WERI-Rb-1 (cell line): ENCODE measurements around the gene RASL12.
"Not testable (repeated sequence)": the region's sequence is repeated elsewhere in the genome, so short reads cannot be mapped to it uniquely, and the experiment has no call there.

Experiments
- DNase-seq: peaks from one replicate; pipeline ENCODE4 v3.0.0-alpha.2; 2020
- H3K27ac ChIP-seq: fragments of 250-450 bp; sonication (Bioruptor Pico); 2 replicates; pipeline ENCODE4 v1.5.1; 2020; ENCODE audit warnings: mild to moderate bottlenecking, moderate library complexity
- H3K27me3 ChIP-seq: fragments of 250-450 bp; sonication (Bioruptor Pico); 2 replicates; pipeline ENCODE4 v1.5.1; 2021; ENCODE audit warnings: mild to moderate bottlenecking, low read depth, moderate library complexity; ENCODE audit not compliant: insufficient read depth, severe bottlenecking
- H3K36me3 ChIP-seq: fragments of 250-450 bp; sonication (Bioruptor Pico); 2 replicates; pipeline ENCODE4 v1.5.1; 2020; ENCODE audit warnings: mild to moderate bottlenecking, moderate library complexity
- H3K4me3 ChIP-seq: 2 replicates; pipeline ENCODE4 v1.5.1; 2011; ENCODE audit warnings: low read depth, mild to moderate bottlenecking, control low read depth, low read length
- H3K9me3 ChIP-seq: fragments of 250-450 bp; sonication (Bioruptor Pico); 2 replicates; pipeline ENCODE4 v1.5.1; 2021; ENCODE audit warnings: mild to moderate bottlenecking, moderate library complexity; ENCODE audit not compliant: severe bottlenecking
- CTCF ChIP-seq: IDR thresholded peaks from 2 replicates; pipeline ENCODE4 v1.5.1; 2011; ENCODE audit warnings: low read depth, mild to moderate bottlenecking, control low read depth, inconsistent platforms, low read length

The RASL12 gene

DNA sequence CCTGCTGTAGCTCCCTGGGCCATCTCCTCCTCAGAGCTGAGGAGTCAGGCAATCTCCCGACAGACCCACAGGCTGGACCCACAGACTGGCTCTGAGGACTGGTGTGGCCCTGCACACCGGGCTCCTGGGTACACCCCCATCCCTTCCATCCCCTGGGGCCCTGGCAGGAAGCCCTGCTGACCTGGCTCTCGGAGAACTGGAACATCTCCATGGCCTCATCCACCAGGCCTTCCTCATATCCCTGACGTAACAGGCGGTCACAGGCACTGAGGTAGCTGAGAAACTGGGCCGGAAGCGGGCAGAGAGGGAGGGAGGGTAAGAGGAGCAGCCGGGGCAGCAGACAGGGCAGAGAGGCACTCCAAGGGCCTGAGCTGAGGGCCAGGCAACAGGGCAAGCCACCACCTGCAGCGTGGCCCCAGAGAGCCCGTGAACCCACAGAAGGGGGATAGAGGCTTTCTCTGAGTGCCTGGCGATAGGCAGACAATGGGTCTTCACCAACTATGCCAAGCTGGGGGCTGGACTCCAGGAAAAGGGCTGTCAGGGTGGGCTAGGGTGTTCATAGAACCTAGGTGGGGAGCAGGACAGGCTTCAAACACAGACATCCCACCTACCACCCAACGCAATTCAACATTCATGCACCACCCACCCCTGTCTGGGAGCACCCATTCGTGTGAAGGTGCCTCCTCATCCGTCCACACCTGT lies 26.7 kb upstream of the RASL12 start:
- H3K27me3 ChIP-seq, result no peaks in the 10 kb centered on the region
- H3K9me3 ChIP-seq, result no peaks in the 10 kb centered on the region
- no peak overlapping the region for H3K27ac ChIP-seq
- no peak overlapping the region for H3K4me3 ChIP-seq
- no peak for DNase-seq
- H3K36me3 ChIP-seq, result peaks cover 4% of the 10 kb centered on the region
- TF ChIP-seq CTCF, result no peak

- H3K9me3 ChIP-seq, H3K27me3 ChIP-seq, H3K27ac ChIP-seq, DNase-seq, H3K36me3 ChIP-seq, H3K4me3 ChIP-seq: not testable (repeated sequence)
These were observed 26.0 kb upstream of the RASL12 start for GRCh38 chr15:65093793-65094170.

GRCh38 chr15:65092911-65093792 lies 25.4 kb upstream of the RASL12 start:
- Histone ChIP-seq H3K36me3 (no peaks in the 10 kb centered on the region), H3K27ac (no peak overlapping the region), H3K27me3 (no peaks in the 10 kb centered on the region), H3K4me3 (no peak overlapping the region), H3K9me3 (no peaks in the 10 kb centered on the region)
- no peak for DNase-seq
- no peak for TF ChIP-seq CTCF

DNA sequence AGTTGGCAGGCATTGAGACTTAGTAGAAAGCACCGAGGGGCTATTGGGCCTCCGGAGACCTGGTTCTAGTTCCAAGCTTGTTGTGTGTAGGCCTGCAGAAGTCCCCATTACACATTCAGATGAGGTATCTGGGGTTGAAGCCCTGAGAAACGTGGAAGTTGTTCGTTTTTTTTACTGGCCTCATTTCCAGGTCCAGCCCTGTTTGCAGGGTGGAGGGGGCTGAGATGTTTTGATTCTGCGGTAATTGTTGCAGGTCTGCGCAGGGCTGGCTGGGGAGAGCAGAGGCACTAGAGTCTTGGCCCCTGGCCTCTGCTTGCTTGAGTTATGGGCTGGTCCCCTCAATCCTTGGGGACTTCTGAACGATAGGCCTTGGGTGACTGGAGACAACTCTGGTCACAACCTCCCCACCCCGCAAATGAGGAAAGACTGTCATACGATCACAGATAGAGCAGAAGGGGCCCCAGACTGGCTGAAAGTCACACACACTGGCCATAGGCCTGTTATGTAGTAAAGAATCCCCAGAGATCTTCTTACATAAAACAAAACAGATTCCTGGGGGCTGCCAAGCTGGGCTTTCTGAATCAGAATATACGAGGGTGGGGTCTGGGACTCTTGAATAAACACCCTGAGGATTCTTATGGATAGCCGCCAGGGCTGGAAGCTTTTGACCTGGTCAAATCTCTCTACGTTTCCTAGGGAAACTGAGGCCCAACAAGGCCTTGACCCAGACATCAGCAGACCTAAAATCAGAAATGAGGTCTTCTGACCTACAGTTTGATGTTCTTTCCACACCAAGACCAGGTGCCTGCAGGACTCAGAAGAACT lies 24.4 kb upstream of the RASL12 start:
- Histone ChIP-seq H3K27me3 (no peaks in the 10 kb centered on the region), H3K36me3 (no peaks in the 10 kb centered on the region), H3K4me3 (no peak overlapping the region), H3K9me3 (no peaks in the 10 kb centered on the region), H3K27ac (no peak overlapping the region)
- no peak for DNase-seq
- no peak for TF ChIP-seq CTCF

DNA sequence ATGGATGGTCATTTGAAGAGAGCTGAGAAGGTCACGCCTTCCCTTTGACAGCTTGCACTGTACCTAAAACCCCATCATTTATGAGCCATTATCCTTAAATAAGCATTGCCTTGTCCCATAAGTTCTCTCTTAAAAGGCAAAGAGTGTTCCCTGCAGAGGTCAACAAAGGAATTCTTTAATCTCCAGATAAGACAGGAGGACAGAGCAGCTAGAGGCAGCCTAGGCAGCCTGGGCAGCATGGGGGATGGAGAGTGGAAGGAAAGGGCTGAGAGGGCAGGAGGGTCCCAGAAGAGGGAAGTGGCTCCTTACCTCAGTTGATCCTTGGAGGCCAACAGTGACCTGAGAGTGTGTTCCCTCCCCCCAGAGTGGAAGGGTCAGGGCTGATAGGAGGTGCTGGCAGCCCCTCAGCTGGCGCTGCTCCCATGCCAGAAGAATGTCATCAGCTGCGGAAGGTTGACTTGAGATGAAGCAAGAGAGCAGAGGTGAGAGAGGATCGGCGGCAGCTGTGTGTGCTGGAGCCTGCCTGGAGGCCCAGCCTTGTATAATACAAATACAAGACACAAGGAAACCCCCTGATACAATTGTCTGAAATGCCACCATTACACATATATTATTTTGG lies 21.5 kb upstream of the RASL12 start:
- H3K36me3 ChIP-seq, result no peaks in the 10 kb centered on the region
- no peak for TF ChIP-seq CTCF
- no peak overlapping the region for H3K27ac ChIP-seq
- no peak overlapping the region for H3K4me3 ChIP-seq
- no peak for DNase-seq
- H3K27me3 ChIP-seq, result no peaks in the 10 kb centered on the region
- H3K9me3 ChIP-seq, result no peaks in the 10 kb centered on the region
